ENCODE measurements around the gene MRPL49.

GRCh38 chr11:65132238-65132987, 10.3 kb downstream of the MRPL49 start:
- TF ChIP-seq EP300 (IDR thresholded peaks at IDR 0.05) (no peak), CTCF (IDR thresholded peaks at IDR 0.05) (no peak), POLR2A (IDR thresholded peaks at IDR 0.05) (no peak)
